ENCODE measurements around the gene OVOL3. TPM values are rescaled to one million over a fixed set of nuclear protein-coding genes. Genes with fewer than 3 reads are reported as not detected.

OVOL3 gene
- total RNA-seq = not detected in 2 replicates

GRCh38 chr19:36110487-36111199, at the start of gene OVOL3:
TSS of gene OVOL3 (plus strand) at chr19:36111143. CDS start at chr19:36111203, 60 bp downstream.

GRCh38 chr19:36114721-36115452, 3.9 kb downstream of the OVOL3 start, which contains the start of gene POLR2I:
TSS of gene POLR2I (minus strand) at chr19:36114875. CDS start at chr19:36114856, 19 bp downstream.

GRCh38 chr19:36115453-36116343, 4.8 kb downstream of the OVOL3 start, which contains the start of gene TBCB:
TSS of gene TBCB (plus strand) at chr19:36115468. CDS start at chr19:36115561, 93 bp downstream.

GRCh38 chr19:36139473-36140303, 28.7 kb downstream of the OVOL3 start, which contains the start of gene CAPNS1:
TSS of gene CAPNS1 (plus strand) at chr19:36140066. CDS start at chr19:36141012, 946 bp downstream.

GRCh38 chr19:36152352-36153091, 41.6 kb downstream of the OVOL3 start, which contains the start of gene COX7A1:
TSS of gene COX7A1 (minus strand) at chr19:36152447. CDS start at chr19:36152407, 40 bp downstream.

Other genes starting within 250 kb of the OVOL3 start
- gene APLP1, start 242.6 kb upstream of the OVOL3 start, total RNA-seq = 3.9 and 7.4 TPM in 2 replicates
- 2.2 and 2.7 TPM in 2 replicates for gene NFKBID, start 210.6 kb upstream of the OVOL3 start, total RNA-seq
- gene HCST, start 208.6 kb upstream of the OVOL3 start, total RNA-seq = not detected in 2 replicates
- not detected in 2 replicates for gene TYROBP, start 202.8 kb upstream of the OVOL3 start, total RNA-seq
- gene LRFN3, start 174.8 kb upstream of the OVOL3 start, total RNA-seq = 4.5 and 5.2 TPM in 2 replicates
- 17.8 and 19.1 TPM in 2 replicates for gene SDHAF1, start 116.0 kb upstream of the OVOL3 start, total RNA-seq
- gene SYNE4, start 102.3 kb upstream of the OVOL3 start, total RNA-seq = not detected in 2 replicates
- 21.0 and 23.0 TPM in 2 replicates for gene ALKBH6, start 96.9 kb upstream of the OVOL3 start, total RNA-seq
- gene CLIP3, start 78.3 kb upstream of the OVOL3 start, total RNA-seq = 1.9 and 2.1 TPM in 2 replicates
- 5.8 and 6.0 TPM in 2 replicates for gene THAP8, start 56.9 kb upstream of the OVOL3 start, total RNA-seq
- gene WDR62, start 56.2 kb upstream of the OVOL3 start, total RNA-seq = 9.1 and 10.9 TPM in 2 replicates
- gene POLR2I, start 3.7 kb downstream of the OVOL3 start, total RNA-seq = 46.2 and 58.1 TPM in 2 replicates
- gene TBCB, start 4.3 kb downstream of the OVOL3 start, total RNA-seq = 272 and 320 TPM in 2 replicates
- gene CAPNS1, start 28.9 kb downstream of the OVOL3 start, total RNA-seq = 265 and 334 TPM in 2 replicates
- gene COX7A1, start 41.3 kb downstream of the OVOL3 start, total RNA-seq = 20.4 and 29.4 TPM in 2 replicates
- gene ZNF565, start 103.5 kb downstream of the OVOL3 start, total RNA-seq = 1.2 and 1.9 TPM in 2 replicates
- 67.8 and 79.5 TPM in 2 replicates for gene ZNF146, start 104.0 kb downstream of the OVOL3 start, total RNA-seq